Endodermal cell (in vitro differentiated cells): ENCODE data around the gene FILIP1. TPM values are rescaled to one million over a fixed set of nuclear protein-coding genes. Genes with fewer than 3 reads are reported as not detected.

ENCODE experiments used
- DNase-seq: peaks from one replicate; pipeline ENCODE4 v3.0.0-alpha.2; 2017
- H3K27ac ChIP-seq: 2 replicates; pipeline ENCODE4 v1.5.1; 2013; ENCODE audit warnings: mild to moderate bottlenecking, low read depth, low read length, moderate library complexity
- H3K27me3 ChIP-seq: 2 replicates; pipeline ENCODE4 v1.6.1; 2013; ENCODE audit warnings: mild to moderate bottlenecking, low read length, moderate library complexity; ENCODE audit not compliant: insufficient read depth, control insufficient read depth, poor library complexity, severe bottlenecking
- H3K36me3 ChIP-seq: 2 replicates; pipeline ENCODE4 v1.7.0; 2013; ENCODE audit warnings: mild to moderate bottlenecking, low read length, moderate library complexity; ENCODE audit not compliant: control insufficient read depth, insufficient read depth
- H3K4me1 ChIP-seq: one replicate; pipeline ENCODE4 v1.7.0; 2013; ENCODE audit warnings: low read length; ENCODE audit not compliant: control insufficient read depth, insufficient read depth
- H3K4me3 ChIP-seq: 2 replicates; pipeline ENCODE4 v1.5.1; 2013; ENCODE audit warnings: mild to moderate bottlenecking, low read length, moderate library complexity
- H3K9ac ChIP-seq: 2 replicates; pipeline ENCODE4 v1.6.1; 2013; ENCODE audit warnings: mild to moderate bottlenecking, low read length, moderate library complexity; ENCODE audit not compliant: poor library complexity, severe bottlenecking; ENCODE audit errors: extremely low read depth
- H3K9me3 ChIP-seq: 2 replicates; pipeline ENCODE4 v1.6.1; 2013; ENCODE audit warnings: mild to moderate bottlenecking, low read length, moderate library complexity; ENCODE audit not compliant: control insufficient read depth
- H3K27ac Mint-ChIP-seq: 2 replicates; pipeline ENCODE4 v1.8.0; 2020; ENCODE audit warnings: mixed read lengths
- H3K27me3 Mint-ChIP-seq: 2 replicates; pipeline ENCODE4 v1.8.0; 2021; ENCODE audit warnings: mild to moderate bottlenecking, mixed read lengths; ENCODE audit not compliant: insufficient read depth
- H3K36me3 Mint-ChIP-seq: 2 replicates; pipeline ENCODE4 v1.8.0; 2020; ENCODE audit warnings: low read depth, mixed read lengths
- H3K4me1 Mint-ChIP-seq: 2 replicates; pipeline ENCODE4 v1.8.0; 2020; ENCODE audit warnings: mixed read lengths
- H3K4me3 Mint-ChIP-seq: 2 replicates; pipeline ENCODE4 v1.8.0; 2020; ENCODE audit warnings: mild to moderate bottlenecking, moderate library complexity, mixed read lengths
- H3K9me3 Mint-ChIP-seq: 2 replicates; pipeline ENCODE4 v1.8.0; 2020; ENCODE audit warnings: mild to moderate bottlenecking, mixed read lengths
- CTCF ChIP-seq: fragments of 200-600 bp; sonication (generic); conservative IDR thresholded peaks from 2 replicates; pipeline ENCODE4 v1.5.0; 2021; ENCODE audit warnings: antibody characterized with exemption, mild to moderate bottlenecking
- WGBS, 2 experiments: methylation state at CpG; one replicate each; pipeline versions ENCODE4 v1.1.5 to v1.1.7; 2013; ENCODE audit warnings: missing lambda C conversion rate in 2 of 2, mixed read lengths in 1 of 2; ENCODE audit not compliant: insufficient coverage in 1 of 2, insufficient read length in 1 of 2; 5-methylcytosine and 5-hydroxymethylcytosine counted together
- total RNA-seq, 2 donors: library from RNA; stranded (reverse); fragmentation: NEBNext Ultra II Directional in 1 of 2; extraction: Animal tissue kit (Norgen Biotek cat#: 25700) in 1 of 2; gene quantifications; 2 replicates in 1 of 2; 3 replicates in 1 of 2; pipeline ENCODE4 v1.2.1, GENCODE V29; 2021

The FILIP1 gene
- total RNA-seq, 2 donors from 2014 or later: 0.35 TPM

- Mint-ChIP-seq H3K27me3 (no peaks in the 10 kb centered on the region), H3K4me1 (peaks cover 7% of the 10 kb centered on the region), H3K27ac (no peak overlapping the region), H3K4me3 (no peak overlapping the region), H3K36me3 (no peaks in the 10 kb centered on the region), H3K9me3 (no peaks in the 10 kb centered on the region)
- Histone ChIP-seq H3K27me3 (no peaks in the 10 kb centered on the region), H3K36me3 (no peaks in the 10 kb centered on the region), H3K4me3 (no peak overlapping the region), H3K9me3 (no peaks in the 10 kb centered on the region), H3K27ac (no peak overlapping the region), H3K9ac (no peak overlapping the region), H3K4me1 (peaks cover 3% of the 10 kb centered on the region)
- WGBS, 2 experiments: 71% methylated on average over 1 of the region's 1 CpG; no CpG with 5 or more reads in 1 of the 2 experiments
- no peak for DNase-seq
- TF ChIP-seq CTCF: no peak
Observed at GRCh38 chr6:75480425-75480824, 13.2 kb downstream of the FILIP1 start.

DNA sequence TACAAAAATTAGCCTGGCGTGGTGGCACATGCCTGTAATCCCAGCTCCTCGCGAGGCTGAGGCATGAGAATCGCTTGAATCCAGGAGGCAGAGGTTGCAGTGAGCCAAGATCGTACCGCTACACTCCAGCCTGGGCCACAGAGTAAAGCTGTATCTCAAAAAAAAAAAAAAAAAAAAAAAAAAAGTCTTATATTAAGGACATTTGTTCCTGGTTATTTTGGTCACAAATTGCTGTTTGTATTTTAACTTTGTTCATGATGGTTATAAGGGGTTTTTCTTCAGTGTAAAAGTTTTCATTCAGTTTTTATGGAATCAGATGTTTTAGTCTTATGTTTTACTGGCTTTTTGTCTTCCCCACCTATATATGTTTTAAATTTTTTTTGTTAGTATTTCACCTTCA, 13.9 kb downstream of the FILIP1 start:
- 93% methylated on average over 6 of the region's 6 CpGs; no CpG with 5 or more reads in 1 of the 2 experiments for WGBS, 2 experiments
- peaks cover 7% of the 10 kb centered on the region for H3K4me1 Mint-ChIP-seq
- H3K4me1 ChIP-seq: peaks cover 3% of the 10 kb centered on the region
- no peaks in the 10 kb centered on the region for H3K36me3 ChIP-seq
- no peaks in the 10 kb centered on the region for H3K27me3 ChIP-seq
- no peak overlapping the region for H3K9ac ChIP-seq
- no peak for DNase-seq
- no peak overlapping the region for H3K4me3 ChIP-seq
- no peak overlapping the region for H3K27ac ChIP-seq
- H3K27ac Mint-ChIP-seq: no peak overlapping the region
- TF ChIP-seq CTCF: no peak
- no peaks in the 10 kb centered on the region for H3K9me3 Mint-ChIP-seq
- no peaks in the 10 kb centered on the region for H3K9me3 ChIP-seq
- H3K4me3 Mint-ChIP-seq: no peak overlapping the region
- no peaks in the 10 kb centered on the region for H3K27me3 Mint-ChIP-seq
- H3K36me3 Mint-ChIP-seq: no peaks in the 10 kb centered on the region

DNA sequence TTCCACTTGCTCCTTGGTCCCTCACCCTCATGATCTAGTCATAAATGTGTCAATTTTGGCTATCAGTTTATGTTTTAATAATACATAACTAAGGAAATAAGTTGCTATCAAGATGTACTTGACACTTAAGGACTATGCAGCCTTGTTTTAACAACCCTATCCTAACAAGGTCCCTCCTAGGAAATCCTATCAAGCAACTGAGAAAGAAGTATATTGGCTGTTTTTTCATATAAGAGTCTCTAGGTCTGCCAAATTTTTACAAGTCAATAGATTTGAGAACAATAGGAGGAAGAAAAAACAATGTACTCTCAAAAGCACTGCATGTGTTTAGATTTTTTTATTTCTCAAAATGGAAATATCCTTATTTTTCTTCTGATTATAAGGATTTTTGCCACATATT, 14.7 kb downstream of the FILIP1 start:
- Histone ChIP-seq H3K4me3 (no peak overlapping the region), H3K4me1 (peaks cover 3% of the 10 kb centered on the region), H3K27me3 (no peaks in the 10 kb centered on the region), H3K36me3 (no peaks in the 10 kb centered on the region), H3K9ac (no peak overlapping the region), H3K9me3 (no peaks in the 10 kb centered on the region), H3K27ac (no peak overlapping the region)
- no peaks in the 10 kb centered on the region for H3K36me3 Mint-ChIP-seq
- no peak overlapping the region for H3K4me3 Mint-ChIP-seq
- no peaks in the 10 kb centered on the region for H3K9me3 Mint-ChIP-seq
- no peaks in the 10 kb centered on the region for H3K27me3 Mint-ChIP-seq
- peaks cover 7% of the 10 kb centered on the region for H3K4me1 Mint-ChIP-seq
- H3K27ac Mint-ChIP-seq: no peak overlapping the region
- DNase-seq: no peak
- no peak for TF ChIP-seq CTCF
